PC-9 (cell line): ENCODE data around the gene AMOTL2. TPM values are rescaled to one million over a fixed set of nuclear protein-coding genes. Genes with fewer than 3 reads are reported as not detected.

ENCODE experiments used
- BruUV-seq: library from RNA; stranded (reverse); fragments of 400-500 nt; replicated peaks from 2 replicates; lab custom pipeline; 2021; lab: Mats Ljungman, UMichigan
- CTCF ChIA-PET: fragments of 300-600 bp; sonication (Branson Sonifier 250); formaldehyde crosslinking; loops from one replicate; lab custom pipeline; 2022; ENCODE audit warnings: antibody characterized with exemption; lab: Charles Lee
- POLR2A ChIA-PET: fragments of 300-600 bp; sonication (Branson Sonifier 250); formaldehyde crosslinking; loops from one replicate; lab custom pipeline; 2022; ENCODE audit warnings: antibody characterized with exemption; ENCODE audit not compliant: unreplicated experiment; lab: Charles Lee
- DNase-seq, 2 experiments: peaks; one replicate each; pipeline versions ENCODE4 v3.0.0 to v3.0.0-alpha.2; 2015 to 2022; ENCODE audit warnings: mixed read lengths in 1 of 2
- H2AFZ ChIP-seq: fragments of 200-600 bp; sonication (generic); 2 replicates; pipeline ENCODE4 v1.8.1; 2017; ENCODE audit warnings: antibody characterized with exemption
- H3F3A ChIP-seq: fragments of 200-600 bp; sonication (generic); 2 replicates; pipeline ENCODE4 v1.8.1; 2017; ENCODE audit warnings: antibody characterized with exemption, mild to moderate bottlenecking, low read depth; ENCODE audit not compliant: insufficient read depth
- H3K27ac ChIP-seq: fragments of 200-600 bp; sonication (generic); 2 replicates; pipeline ENCODE4 v1.6.1; 2016; ENCODE audit warnings: mixed run types
- H3K27me3 ChIP-seq: fragments of 200-600 bp; sonication (generic); 2 replicates; pipeline ENCODE4 v1.6.1; 2016; ENCODE audit warnings: low read depth, mixed run types; ENCODE audit not compliant: insufficient read depth
- H3K36me3 ChIP-seq: fragments of 200-600 bp; sonication (generic); 2 replicates; pipeline ENCODE4 v1.6.1; 2016; ENCODE audit warnings: low read depth, mixed run types
- H3K4me1 ChIP-seq: fragments of 200-600 bp; sonication (generic); replicated peaks from 2 replicates; pipeline ENCODE4 v1.6.1; 2016; ENCODE audit warnings: mixed run types; ENCODE audit not compliant: insufficient read depth
- H3K4me2 ChIP-seq: fragments of 200-600 bp; sonication (generic); 2 replicates; pipeline ENCODE4 v1.6.1; 2017; ENCODE audit warnings: mixed run types
- H3K4me3 ChIP-seq: fragments of 200-600 bp; sonication (generic); 2 replicates; pipeline ENCODE4 v1.6.1; 2016; ENCODE audit warnings: mixed run types
- H3K79me2 ChIP-seq: fragments of 200-600 bp; sonication (generic); 2 replicates; pipeline ENCODE4 v1.6.1; 2017; ENCODE audit warnings: low read depth, mixed run types
- H3K9me2 ChIP-seq: fragments of 200-600 bp; sonication (generic); 2 replicates; pipeline ENCODE4 v1.8.1; 2017; ENCODE audit warnings: mild to moderate bottlenecking; ENCODE audit not compliant: insufficient read depth
- H3K9me3 ChIP-seq: fragments of 200-600 bp; sonication (generic); 2 replicates; pipeline ENCODE4 v1.8.1; 2016; ENCODE audit warnings: low read depth; ENCODE audit not compliant: insufficient read depth
- H4K20me1 ChIP-seq: fragments of 200-600 bp; sonication (generic); 2 replicates; pipeline ENCODE4 v1.8.1; 2017; ENCODE audit not compliant: insufficient read depth
- EZH2 ChIP-seq: fragments of 200-600 bp; sonication (generic); IDR thresholded peaks from 2 replicates; pipeline ENCODE4 v1.8.0; 2017; ENCODE audit warnings: antibody characterized with exemption, low read depth
- intact Hi-C: fragments of 100-400 bp; cut with micrococcal nuclease; formaldehyde crosslinking; loops from one replicate; pipeline ENCODE4 v1.10.0; 2022; ENCODE audit not compliant: unreplicated experiment
- total RNA-seq: library from RNA; stranded (reverse); gene quantifications from 2 replicates; pipeline ENCODE4 v1.2.3, GENCODE V29; 2021
- TF ChIP-seq, protein P1 (sequence below): fragments of 200-600 bp; sonication (generic); conservative IDR thresholded peaks from 2 replicates; pipeline ENCODE4 v1.6.1; 2017; ENCODE audit warnings: mixed run types, antibody characterized with exemption, mild to moderate bottlenecking, moderate library complexity

The AMOTL2 gene
- total RNA-seq, 1 experiment from 2014 or later, result 147 TPM

GRCh38 chr3:134392336-134392983 is 18.2 kb upstream of the AMOTL2 start:
- ChIA-PET POLR2A (no interaction called here), CTCF (interaction anchor here (1.3 kb wide), 1 partner anchor 10 kb away, joined by 4 read pairs; no protein-coding TSS in a partner anchor)
- no peaks in the 10 kb centered on the region; the same call in 1 of the 2 replicates for H3K9me3 ChIP-seq
- BruUV-seq, result no TSS peak
- no peaks in the 10 kb centered on the region for H3K36me3 ChIP-seq
- intact Hi-C loops, result no loop called here
- no peaks in the 10 kb centered on the region for H4K20me1 ChIP-seq
- TF ChIP-seq, protein P1, sequence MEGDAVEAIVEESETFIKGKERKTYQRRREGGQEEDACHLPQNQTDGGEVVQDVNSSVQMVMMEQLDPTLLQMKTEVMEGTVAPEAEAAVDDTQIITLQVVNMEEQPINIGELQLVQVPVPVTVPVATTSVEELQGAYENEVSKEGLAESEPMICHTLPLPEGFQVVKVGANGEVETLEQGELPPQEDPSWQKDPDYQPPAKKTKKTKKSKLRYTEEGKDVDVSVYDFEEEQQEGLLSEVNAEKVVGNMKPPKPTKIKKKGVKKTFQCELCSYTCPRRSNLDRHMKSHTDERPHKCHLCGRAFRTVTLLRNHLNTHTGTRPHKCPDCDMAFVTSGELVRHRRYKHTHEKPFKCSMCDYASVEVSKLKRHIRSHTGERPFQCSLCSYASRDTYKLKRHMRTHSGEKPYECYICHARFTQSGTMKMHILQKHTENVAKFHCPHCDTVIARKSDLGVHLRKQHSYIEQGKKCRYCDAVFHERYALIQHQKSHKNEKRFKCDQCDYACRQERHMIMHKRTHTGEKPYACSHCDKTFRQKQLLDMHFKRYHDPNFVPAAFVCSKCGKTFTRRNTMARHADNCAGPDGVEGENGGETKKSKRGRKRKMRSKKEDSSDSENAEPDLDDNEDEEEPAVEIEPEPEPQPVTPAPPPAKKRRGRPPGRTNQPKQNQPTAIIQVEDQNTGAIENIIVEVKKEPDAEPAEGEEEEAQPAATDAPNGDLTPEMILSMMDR, result no peak
- TF ChIP-seq EZH2, result no peak
- H3K4me2 ChIP-seq, result no peak overlapping the region
- H3K4me3 ChIP-seq, result no peak overlapping the region
- H3K27me3 ChIP-seq, result no peaks in the 10 kb centered on the region
- DNase-seq, result no peak
- H3K79me2 ChIP-seq, result no peaks in the 10 kb centered on the region
- H3K9me2 ChIP-seq, result no peaks in the 10 kb centered on the region
- H3F3A ChIP-seq, result no peaks in the 10 kb centered on the region
- H3K27ac ChIP-seq, result no peak overlapping the region
- no peaks in the 10 kb centered on the region for H3K4me1 ChIP-seq
- no peak overlapping the region for H2AFZ ChIP-seq

- CTCF ChIA-PET, result interaction anchor here (0.6 kb wide), 1 partner anchor 65 kb away, joined by 3 read pairs; no protein-coding TSS in a partner anchor
- intact Hi-C loops, result no loop called here
- no peak for DNase-seq
- H2AFZ ChIP-seq, result no peak overlapping the region
- POLR2A ChIA-PET, result no interaction called here
- no peak overlapping the region for H3K27ac ChIP-seq
- no peak overlapping the region for H3K4me2 ChIP-seq
- no peaks in the 10 kb centered on the region for H3K9me2 ChIP-seq
- no peaks in the 10 kb centered on the region for H3K4me1 ChIP-seq
- no peaks in the 10 kb centered on the region for H3K27me3 ChIP-seq
- no peaks in the 10 kb centered on the region for H4K20me1 ChIP-seq
- no peak overlapping the region for H3K4me3 ChIP-seq
- H3K9me3 ChIP-seq, result no peaks in the 10 kb centered on the region; the same call in 1 of the 2 replicates
- BruUV-seq, result no TSS peak
- no peak for TF ChIP-seq EZH2
- TF ChIP-seq, protein P1, result no peak
- no peaks in the 10 kb centered on the region for H3K36me3 ChIP-seq
- H3F3A ChIP-seq, result no peaks in the 10 kb centered on the region
- no peaks in the 10 kb centered on the region for H3K79me2 ChIP-seq
These were observed 15.6 kb upstream of the AMOTL2 start for GRCh38 chr3:134389865-134390264.

DNA sequence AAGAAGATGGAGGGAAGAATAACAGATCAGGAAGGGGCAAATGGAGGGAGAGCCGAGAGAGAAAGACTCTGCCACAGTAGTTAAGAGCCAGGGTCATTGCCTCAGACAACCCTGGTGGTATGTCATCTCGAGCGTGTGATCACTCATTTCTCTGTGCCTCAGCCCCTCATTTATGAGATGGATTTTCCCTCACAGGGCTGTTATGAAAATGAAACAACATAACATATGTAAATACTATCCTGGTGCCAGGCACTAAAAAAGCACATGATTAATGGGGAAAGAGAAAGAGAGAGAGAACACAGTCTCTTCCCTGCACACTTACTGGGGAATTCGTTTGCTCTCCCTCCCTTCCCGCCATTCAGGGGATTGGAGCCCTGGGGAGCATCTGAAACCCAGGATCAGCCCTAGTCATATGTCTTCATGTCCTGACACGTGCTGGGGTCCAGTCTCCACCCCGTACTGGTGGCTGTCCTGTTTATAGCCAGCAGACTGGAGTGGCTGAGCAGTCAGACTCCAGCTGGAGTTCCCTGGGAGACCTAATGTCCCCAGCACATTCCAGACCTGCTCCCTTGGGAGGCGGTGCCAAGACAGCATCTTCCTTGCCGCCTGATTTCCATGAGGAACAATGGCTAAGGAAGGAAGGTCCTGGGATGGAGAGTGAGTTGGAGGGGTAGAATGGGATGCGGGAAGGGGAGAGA is 14.7 kb upstream of the AMOTL2 start:
- intact Hi-C loops, result no loop called here
- TF ChIP-seq, protein P1, result no peak
- TF ChIP-seq EZH2, result no peak
- no peaks in the 10 kb centered on the region for H3K4me1 ChIP-seq
- H3K4me3 ChIP-seq, result no peak overlapping the region
- no peaks in the 10 kb centered on the region for H3K79me2 ChIP-seq
- H3K27me3 ChIP-seq, result no peaks in the 10 kb centered on the region
- POLR2A ChIA-PET, result no interaction called here
- no peak for DNase-seq
- no peaks in the 10 kb centered on the region for H3K36me3 ChIP-seq
- no peaks in the 10 kb centered on the region for H3F3A ChIP-seq
- no peak overlapping the region for H3K27ac ChIP-seq
- BruUV-seq, result no TSS peak
- H3K9me3 ChIP-seq, result no peaks in the 10 kb centered on the region; the same call in 1 of the 2 replicates
- H4K20me1 ChIP-seq, result no peaks in the 10 kb centered on the region
- no peak overlapping the region for H3K4me2 ChIP-seq
- H2AFZ ChIP-seq, result no peak overlapping the region
- CTCF ChIA-PET, result no interaction called here
- H3K9me2 ChIP-seq, result no peaks in the 10 kb centered on the region
